Activated naive CD8-positive, alpha-beta T cell treated with anti-CD3 and anti-CD28 coated beads, Interleukin-2, amount 10 ng/mL, durations not matched to agents 7 days and 5 days (primary cell): Measurements from ENCODE around the gene MRNIP. TPM values are rescaled to one million over a fixed set of nuclear protein-coding genes. Genes with fewer than 3 reads are reported as not detected.
"Not testable (repeated sequence)": the region's sequence is repeated elsewhere in the genome, so short reads cannot be mapped to it uniquely, and the experiment has no call there.

Experiments used
- ATAC-seq: fragments of 150-1000 bp; cut with Tn5 transposase; one replicate; pipeline ENCODE4 v1.10.0; 2021; ENCODE audit warnings: low read depth, moderate library complexity
- POLR2A ChIA-PET: fragments of 350-600 bp; sonication (Branson Sonifier 250); formaldehyde crosslinking; loops from one replicate; lab custom pipeline; 2021; ENCODE audit warnings: antibody characterized with exemption; lab: Charles Lee
- DNase-seq: peaks from one replicate; pipeline ENCODE4 v3.0.0; 2021
- H3K27ac Mint-ChIP-seq: one replicate; pipeline ENCODE4 v1.8.0; 2022; ENCODE audit warnings: mild to moderate bottlenecking, mixed read lengths
- H3K27me3 Mint-ChIP-seq: one replicate; pipeline ENCODE4 v1.8.0; 2022; ENCODE audit warnings: mild to moderate bottlenecking, moderate library complexity, mixed read lengths
- H3K36me3 Mint-ChIP-seq: one replicate; pipeline ENCODE4 v1.8.0; 2021; ENCODE audit warnings: mild to moderate bottlenecking, mixed read lengths
- H3K4me1 Mint-ChIP-seq: one replicate; pipeline ENCODE4 v1.8.0; 2021; ENCODE audit warnings: mixed read lengths
- H3K4me3 Mint-ChIP-seq: one replicate; pipeline ENCODE4 v1.8.0; 2022; ENCODE audit warnings: mild to moderate bottlenecking, moderate library complexity, mixed read lengths
- H3K9me3 Mint-ChIP-seq: one replicate; pipeline ENCODE4 v1.8.0; 2021; ENCODE audit warnings: mixed read lengths
- total RNA-seq, 2 experiments: library from RNA; stranded (reverse); gene quantifications; one replicate each; pipeline ENCODE4 v1.2.3, GENCODE V29; 2021

Gene MRNIP
- total RNA-seq, 2 experiments from 2014 or later = 46.1 to 47.4 TPM

DNA sequence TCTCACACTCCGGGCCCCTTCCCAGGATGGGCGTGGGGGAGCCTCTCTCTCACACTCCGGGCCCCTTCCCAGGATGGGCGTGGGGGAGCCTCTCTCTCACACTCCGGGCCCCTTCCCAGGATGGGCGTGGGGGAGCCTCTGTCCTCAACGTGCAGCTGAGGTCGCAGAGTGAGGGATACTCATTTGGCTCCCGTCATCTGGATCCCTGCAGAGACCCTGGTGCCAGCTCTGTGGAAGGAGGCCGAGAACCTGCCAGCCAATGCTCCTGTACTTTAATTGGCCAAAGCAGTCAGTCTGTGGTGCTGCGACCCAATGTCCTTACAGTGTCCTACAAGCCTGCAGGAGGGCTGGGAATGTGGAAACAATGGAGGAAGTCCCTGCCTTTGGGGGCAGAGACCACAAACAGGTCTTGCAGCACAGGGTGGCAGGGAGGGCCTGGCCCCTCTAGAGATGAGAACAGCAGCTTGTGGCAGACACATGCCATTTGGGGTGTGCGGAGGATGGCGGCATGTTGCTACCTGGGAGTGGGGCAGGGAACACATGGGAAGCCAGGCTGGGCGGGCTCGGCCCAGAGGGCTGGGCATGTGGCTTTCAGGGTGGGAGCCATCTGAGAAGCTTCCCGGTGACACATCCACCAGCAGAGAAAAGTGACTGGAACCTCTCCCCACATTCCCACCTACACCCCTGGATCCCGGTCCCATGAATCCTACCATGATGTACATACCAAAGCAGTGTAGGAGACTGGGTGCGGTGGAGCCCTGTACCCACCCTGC lies 13.6 kb upstream of the MRNIP start:
- Mint-ChIP-seq H3K4me1 (no peaks in the 10 kb centered on the region), H3K27me3 (no peaks in the 10 kb centered on the region), H3K4me3 (no peak overlapping the region), H3K9me3 (no peaks in the 10 kb centered on the region), H3K36me3 (peaks cover 8% of the 10 kb centered on the region), H3K27ac (no peak overlapping the region)
- ATAC-seq (no peak), DNase-seq (no peak)
- POLR2A ChIA-PET = no interaction called here

DNA sequence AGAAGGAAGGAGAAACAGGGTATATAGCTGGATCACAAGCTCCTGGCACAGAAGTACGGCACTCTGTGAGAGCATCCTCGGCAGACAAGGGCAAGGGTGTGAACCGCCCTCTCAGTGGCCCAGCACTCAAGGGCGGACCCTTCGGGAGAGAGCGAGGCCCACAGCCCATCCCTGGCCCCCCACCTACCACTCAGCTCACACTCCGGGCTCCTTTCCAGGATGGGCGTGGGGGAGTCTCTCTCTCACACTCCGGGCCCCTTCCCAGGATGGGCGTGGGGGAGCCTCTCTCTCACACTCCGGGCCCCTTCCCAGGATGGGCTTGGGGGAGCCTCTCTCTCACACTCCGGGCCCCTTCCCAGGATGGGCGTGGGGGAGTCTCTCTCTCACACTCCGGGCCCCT lies 12.9 kb upstream of the MRNIP start:
- H3K4me3 Mint-ChIP-seq, DNase-seq, H3K4me1 Mint-ChIP-seq, H3K36me3 Mint-ChIP-seq, ATAC-seq, H3K9me3 Mint-ChIP-seq, H3K27ac Mint-ChIP-seq, H3K27me3 Mint-ChIP-seq, POLR2A ChIA-PET: not testable (repeated sequence)

DNA sequence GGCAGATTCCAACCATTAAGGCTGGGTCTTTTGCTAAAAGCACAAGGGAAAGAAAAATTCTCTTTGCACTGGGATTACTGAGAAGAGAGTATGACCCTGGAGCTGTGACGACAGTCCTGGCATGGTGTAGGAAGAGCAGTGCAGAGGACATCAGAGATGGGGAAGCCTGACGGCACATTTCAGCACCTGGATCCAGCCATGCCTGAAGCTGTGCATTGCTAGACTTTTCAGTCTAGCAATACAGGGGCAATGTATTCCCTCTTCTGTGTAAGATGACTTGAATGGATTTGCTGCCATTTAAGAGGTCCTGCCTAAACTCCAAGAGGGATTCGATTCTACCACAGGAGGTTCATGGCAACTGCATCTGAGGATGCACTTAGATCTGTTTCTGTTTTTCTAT lies 12.3 kb upstream of the MRNIP start:
- POLR2A ChIA-PET = no interaction called here
- H3K27me3 Mint-ChIP-seq = no peaks in the 10 kb centered on the region
- H3K27ac Mint-ChIP-seq = no peak overlapping the region
- peaks cover 8% of the 10 kb centered on the region for H3K36me3 Mint-ChIP-seq
- ATAC-seq = no peak
- H3K9me3 Mint-ChIP-seq = no peaks in the 10 kb centered on the region
- no peak for DNase-seq
- H3K4me3 Mint-ChIP-seq = no peak overlapping the region
- no peaks in the 10 kb centered on the region for H3K4me1 Mint-ChIP-seq

- peaks cover 8% of the 10 kb centered on the region for H3K36me3 Mint-ChIP-seq
- H3K27me3 Mint-ChIP-seq = no peaks in the 10 kb centered on the region
- no peaks in the 10 kb centered on the region for H3K4me1 Mint-ChIP-seq
- ATAC-seq (no peak), DNase-seq (no peak)
- no peak overlapping the region for H3K27ac Mint-ChIP-seq
- H3K4me3 Mint-ChIP-seq = no peak overlapping the region
- POLR2A ChIA-PET = no interaction called here
- H3K9me3 Mint-ChIP-seq = no peaks in the 10 kb centered on the region
Observed at GRCh38 chr5:179870403-179870903, 11.8 kb upstream of the MRNIP start.

- H3K9me3 Mint-ChIP-seq = no peaks in the 10 kb centered on the region
- no peaks in the 10 kb centered on the region for H3K27me3 Mint-ChIP-seq
- H3K36me3 Mint-ChIP-seq = peaks cover 9% of the 10 kb centered on the region
- no peaks in the 10 kb centered on the region for H3K4me1 Mint-ChIP-seq
- DNase-seq = no peak
- POLR2A ChIA-PET = no interaction called here
- no peak overlapping the region for H3K4me3 Mint-ChIP-seq
- no peak overlapping the region for H3K27ac Mint-ChIP-seq
- ATAC-seq = no peak
Observed at GRCh38 chr5:179869641-179870402, 11.2 kb upstream of the MRNIP start.

DNA sequence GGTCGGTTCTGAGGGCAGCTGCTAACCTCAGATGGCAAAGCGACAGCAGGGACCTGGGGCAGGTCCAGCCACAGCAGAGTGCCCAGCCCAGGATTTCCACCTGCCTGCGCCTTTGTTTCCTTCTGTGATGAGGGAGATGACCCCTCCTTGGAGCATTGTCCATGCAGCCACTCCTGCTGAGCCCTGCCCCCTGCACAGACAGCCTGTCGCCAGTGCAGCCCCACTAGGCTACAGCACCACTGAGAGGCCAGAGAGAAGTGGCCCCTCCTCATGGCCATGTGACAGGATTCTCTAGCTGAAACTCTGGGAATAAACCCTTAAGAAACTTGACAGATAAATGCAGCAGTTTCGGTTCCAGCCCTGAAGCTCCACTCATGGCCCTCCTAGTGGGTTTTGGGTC lies 10.5 kb upstream of the MRNIP start:
- Mint-ChIP-seq H3K9me3 (no peaks in the 10 kb centered on the region), H3K4me1 (no peaks in the 10 kb centered on the region), H3K36me3 (peaks cover 9% of the 10 kb centered on the region), H3K4me3 (no peak overlapping the region), H3K27ac (no peak overlapping the region), H3K27me3 (no peaks in the 10 kb centered on the region)
- POLR2A ChIA-PET = no interaction called here
- ATAC-seq (no peak), DNase-seq (no peak)

DNA sequence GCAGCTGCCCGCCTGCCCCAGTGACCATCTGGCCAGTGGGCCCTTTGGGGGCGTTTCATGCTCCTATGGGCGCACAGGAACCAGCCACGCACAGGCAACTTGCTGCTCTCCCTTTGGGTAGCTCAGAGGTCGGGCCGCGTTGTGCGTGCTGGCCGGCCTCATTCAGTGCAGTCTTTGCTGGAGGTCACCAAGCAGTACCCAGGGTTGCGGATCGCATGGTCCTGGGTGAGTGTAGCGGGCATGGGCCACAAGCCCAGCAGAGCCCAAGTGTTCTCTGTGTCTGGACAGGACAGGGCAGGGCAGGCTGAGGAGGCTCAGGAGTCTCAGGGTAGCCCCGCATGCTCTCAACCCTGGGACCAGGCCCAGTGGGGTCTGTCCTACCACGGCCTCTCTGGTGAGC lies 9.9 kb upstream of the MRNIP start:
- DNase-seq = no peak
- POLR2A ChIA-PET = no interaction called here
- no peak overlapping the region for H3K27ac Mint-ChIP-seq
- H3K4me3 Mint-ChIP-seq = no peak overlapping the region
- H3K4me1 Mint-ChIP-seq = no peaks in the 10 kb centered on the region
- ATAC-seq = no peak
- H3K36me3 Mint-ChIP-seq = peaks cover 11% of the 10 kb centered on the region
- no peaks in the 10 kb centered on the region for H3K9me3 Mint-ChIP-seq
- no peaks in the 10 kb centered on the region for H3K27me3 Mint-ChIP-seq

DNA sequence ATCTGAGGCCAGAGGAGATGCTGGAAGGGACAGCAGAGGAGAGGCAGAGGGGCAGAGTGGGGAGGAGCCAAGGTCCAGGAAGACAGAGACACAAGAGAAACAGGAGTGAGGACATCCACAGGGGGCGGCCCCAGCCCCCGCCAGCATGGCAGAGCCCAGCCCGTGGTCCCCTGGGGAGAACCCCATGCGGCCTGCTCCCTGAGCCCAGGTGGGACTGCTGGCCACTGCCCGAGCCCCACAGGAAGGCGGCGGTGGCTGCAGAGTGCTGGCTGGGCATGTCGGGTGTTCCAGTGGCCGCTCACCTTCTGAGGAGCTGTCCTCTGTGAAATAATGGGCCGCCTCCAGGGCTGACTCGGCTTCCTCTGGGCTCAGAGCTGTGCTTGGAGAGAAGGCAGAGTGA lies 8.9 kb upstream of the MRNIP start:
- H3K9me3 Mint-ChIP-seq = no peaks in the 10 kb centered on the region
- POLR2A ChIA-PET = no interaction called here
- H3K27me3 Mint-ChIP-seq = no peaks in the 10 kb centered on the region
- H3K4me3 Mint-ChIP-seq = no peak overlapping the region
- no peak for ATAC-seq
- no peaks in the 10 kb centered on the region for H3K4me1 Mint-ChIP-seq
- no peak for DNase-seq
- peaks cover 16% of the 10 kb centered on the region for H3K36me3 Mint-ChIP-seq
- no peak overlapping the region for H3K27ac Mint-ChIP-seq

- Mint-ChIP-seq H3K27ac (no peak overlapping the region), H3K27me3 (no peaks in the 10 kb centered on the region), H3K4me1 (no peaks in the 10 kb centered on the region), H3K9me3 (no peaks in the 10 kb centered on the region), H3K36me3 (peaks cover 15% of the 10 kb centered on the region), H3K4me3 (no peak overlapping the region)
- ATAC-seq = no peak
- no peak for DNase-seq
- POLR2A ChIA-PET = interaction anchor here (1.4 kb wide), 1 partner anchor 243 kb away, joined by 3 read pairs; the partner anchor contains the start of gene HNRNPH1
Observed at GRCh38 chr5:179867079-179867465, 8.5 kb upstream of the MRNIP start.

GRCh38 chr5:179866241-179867078 lies 7.8 kb upstream of the MRNIP start:
- Mint-ChIP-seq H3K4me3 (no peak overlapping the region), H3K36me3 (peaks cover 17% of the 10 kb centered on the region), H3K9me3 (no peaks in the 10 kb centered on the region), H3K27ac (no peak overlapping the region), H3K27me3 (no peaks in the 10 kb centered on the region), H3K4me1 (no peaks in the 10 kb centered on the region)
- POLR2A ChIA-PET = interaction anchor here (1.4 kb wide), 1 partner anchor 243 kb away, joined by 3 read pairs; the partner anchor contains the start of gene HNRNPH1
- ATAC-seq = no peak
- DNase-seq = no peak

- no peak overlapping the region for H3K4me3 Mint-ChIP-seq
- DNase-seq = no peak
- no peaks in the 10 kb centered on the region for H3K9me3 Mint-ChIP-seq
- peaks cover 14% of the 10 kb centered on the region for H3K36me3 Mint-ChIP-seq
- no peaks in the 10 kb centered on the region for H3K27me3 Mint-ChIP-seq
- POLR2A ChIA-PET = interaction anchor here (1.4 kb wide), 1 partner anchor 242 kb away, joined by 3 read pairs; the partner anchor contains the start of gene HNRNPH1
- no peak for ATAC-seq
- no peak overlapping the region for H3K27ac Mint-ChIP-seq
- H3K4me1 Mint-ChIP-seq = no peaks in the 10 kb centered on the region
Observed at GRCh38 chr5:179865491-179866240, 7.0 kb upstream of the MRNIP start.

DNA sequence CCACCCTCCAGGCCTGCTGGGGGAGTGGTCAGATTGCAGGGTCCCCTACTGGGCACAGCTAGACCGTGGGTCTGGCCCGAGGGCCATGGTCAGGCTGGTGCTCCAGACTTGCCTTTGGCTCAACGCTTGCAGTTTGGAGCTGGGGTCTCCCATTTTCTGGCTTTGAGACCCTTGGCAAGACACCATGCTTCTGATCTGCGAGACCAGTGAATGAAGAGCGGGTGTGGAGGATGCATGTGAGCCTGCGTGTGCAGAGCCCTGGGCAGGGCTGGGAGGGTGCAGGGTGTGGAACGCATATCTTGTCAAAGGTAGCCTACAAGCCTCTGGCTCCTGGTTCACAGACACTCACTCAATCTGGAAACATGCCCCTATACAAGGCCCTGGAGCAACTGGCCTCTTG lies 6.1 kb upstream of the MRNIP start:
- no peak for DNase-seq
- Mint-ChIP-seq H3K4me1 (peaks cover 1% of the 10 kb centered on the region), H3K27ac (no peak overlapping the region), H3K4me3 (no peak overlapping the region), H3K27me3 (no peaks in the 10 kb centered on the region), H3K9me3 (no peaks in the 10 kb centered on the region), H3K36me3 (peaks cover 15% of the 10 kb centered on the region)
- ATAC-seq = no peak
- POLR2A ChIA-PET = no interaction called here
